Activated T-cell treated with anti-CD3 and anti-CD28 coated beads for 4 hours (primary cell): ENCODE results near the gene CD244.
"Not testable (repeated sequence)": the region's sequence is repeated elsewhere in the genome, so short reads cannot be mapped to it uniquely, and the experiment has no call there.

ENCODE experiments used
- DNase-seq: peaks from one replicate; pipeline ENCODE4 v3.0.0-alpha.2; 2020

The CD244 gene

GRCh38 chr1:160877221-160877620, 14.5 kb upstream of the CD244 start:
- DNase-seq = no peak

- no peak for DNase-seq
These were observed 13.6 kb upstream of the CD244 start for GRCh38 chr1:160876311-160876710.

GRCh38 chr1:160875591-160875990, 12.9 kb upstream of the CD244 start:
- not testable (repeated sequence) for DNase-seq

- no peak for DNase-seq
These were observed 12.2 kb upstream of the CD244 start for GRCh38 chr1:160874935-160875334.

GRCh38 chr1:160868141-160868540, 5.5 kb upstream of the CD244 start:
- DNase-seq = no peak

GRCh38 chr1:160867651-160868050, 5.0 kb upstream of the CD244 start:
- not testable (repeated sequence) for DNase-seq

GRCh38 chr1:160866695-160867260, 4.1 kb upstream of the CD244 start:
- no peak for DNase-seq

- DNase-seq = no peak
These were observed 3.5 kb upstream of the CD244 start for GRCh38 chr1:160866001-160866694.

GRCh38 chr1:160865337-160865736, 2.6 kb upstream of the CD244 start:
- DNase-seq = no peak

- no peak for DNase-seq
These were observed 1.5 kb upstream of the CD244 start for GRCh38 chr1:160864173-160864572.

GRCh38 chr1:160863774-160864131, 1.1 kb upstream of the CD244 start:
- no peak for DNase-seq

GRCh38 chr1:160863061-160863773, 530 bp upstream of the CD244 start:
- DNase-seq = no peak

GRCh38 chr1:160860840-160861505, 1.7 kb downstream of the CD244 start:
- no peak for DNase-seq

- DNase-seq = no peak
These were observed 3.5 kb downstream of the CD244 start for GRCh38 chr1:160859166-160859565.

- DNase-seq = no peak
These were observed 4.2 kb downstream of the CD244 start for GRCh38 chr1:160858507-160858906.

- DNase-seq = no peak
These were observed 4.6 kb downstream of the CD244 start for GRCh38 chr1:160858097-160858496.

GRCh38 chr1:160855181-160855981, 7.3 kb downstream of the CD244 start:
- DNase-seq = no peak

GRCh38 chr1:160853754-160854153, 8.9 kb downstream of the CD244 start:
- no peak for DNase-seq

- DNase-seq = no peak
These were observed 9.7 kb downstream of the CD244 start for GRCh38 chr1:160853014-160853413.

- no peak for DNase-seq
These were observed 11.7 kb downstream of the CD244 start for GRCh38 chr1:160850993-160851392.

GRCh38 chr1:160850541-160850940, 12.1 kb downstream of the CD244 start:
- no peak for DNase-seq

- DNase-seq = no peak
These were observed 16.4 kb downstream of the CD244 start for GRCh38 chr1:160846281-160846680.
